Right lobe of liver (tissue), 4 donors: ENCODE measurements around the gene ACIN1.

Experiments
- CTCF ChIP-seq, 4 donors: fragments of 200-600 bp in 3 of 4; fragments of 450-650 bp in 1 of 4; IDR thresholded peaks; one replicate each; pipeline versions ENCODE4 v1.5.1 to v1.8.0; 2016 to 2022; ENCODE audit warnings: antibody characterized with exemption in 4 of 4, mild to moderate bottlenecking in 2 of 4
- POLR2A ChIP-seq: fragments of 450-650 bp; IDR thresholded peaks from one replicate; pipeline ENCODE4 v1.6.1; 2017; ENCODE audit warnings: antibody characterized with exemption, mild to moderate bottlenecking
- donor health status: DM: no; HTN: no; CAD: no.
- donor health status: DM: no; HTN: no; CAD: no.
- donor health status: DM: no; HTN: yes; CAD: no.

DNA sequence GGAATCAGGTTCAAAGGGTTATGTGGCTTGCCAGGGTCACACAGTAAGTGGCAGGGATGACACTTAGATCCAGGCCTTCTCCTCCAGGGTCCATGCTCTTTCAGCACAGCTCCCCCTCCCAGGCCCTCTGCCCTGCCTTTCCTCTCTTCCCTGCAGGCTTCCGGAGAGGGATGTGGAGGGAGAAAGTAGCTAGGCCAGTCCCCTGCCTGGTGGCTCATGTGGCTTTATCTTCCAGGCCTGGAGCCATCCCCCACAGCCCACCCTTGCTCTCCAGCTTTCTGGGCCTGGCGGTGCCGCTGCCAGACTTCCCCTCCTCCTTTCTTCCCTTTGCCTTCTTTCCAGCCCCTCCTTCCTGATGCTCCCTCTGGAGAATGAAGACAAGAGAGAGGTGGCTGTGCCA is 51.2 kb downstream of the ACIN1 start:
- TF ChIP-seq CTCF (IDR thresholded peaks at IDR 0.05) = no peak
- no peak for TF ChIP-seq POLR2A
